ENCODE measurements around the gene LILRB4. TPM values are rescaled to one million over a fixed set of nuclear protein-coding genes. Genes with fewer than 3 reads are reported as not detected.
"Not testable (repeated sequence)": the region's sequence is repeated elsewhere in the genome, so short reads cannot be mapped to it uniquely, and the experiment has no call there.

Gene LILRB4
- total RNA-seq, 1 experiment from 2014 or later: not detected

GRCh38 chr19:54696117-54696548 lies 33.3 kb downstream of the LILRB4 start:
- Histone ChIP-seq H4K20me1 (ENCODE audit: insufficient read depth) (no peaks in the 10 kb centered on the region), H2AFZ (ENCODE audit: low read depth, low read length, poor library complexity, severe bottlenecking) (no peak overlapping the region), H3K4me3 (replicated peaks in 1 of 2; ENCODE audit: low read depth in 1 of 2, low read length in 2 of 2) (no peak overlapping the region), H3K9ac (ENCODE audit: low read length) (no peak overlapping the region), H3K4me2 (ENCODE audit: low read length) (no peak overlapping the region), H3K36me3 (ENCODE audit: control insufficient read depth in 1 of 2, insufficient read depth in 2 of 2, low read length in 2 of 2) (no peaks in the 10 kb centered on the region), H3K27ac (ENCODE audit: low read depth, low read length) (no peak overlapping the region), H3K79me2 (ENCODE audit: insufficient read depth, low read length) (no peaks in the 10 kb centered on the region), H3K9me2 (ENCODE audit: insufficient read depth) (no peaks in the 10 kb centered on the region), H3K4me1 (ENCODE audit: control insufficient read depth in 1 of 2, insufficient read depth in 2 of 2, low read length in 2 of 2) (no peaks in the 10 kb centered on the region), H3K9me3 (ENCODE audit: control insufficient read depth in 1 of 2, insufficient read depth in 1 of 2, low read depth in 1 of 2, low read length in 2 of 2) (no peaks in the 10 kb centered on the region), H3K27me3 (ENCODE audit: insufficient read depth, low read length) (peaks cover 22% of the 10 kb centered on the region)
- ChIA-PET POLR2A (no interaction called here), RAD21 (ENCODE audit: low non-redundant PET in 1 of 2, low total read pairs in 2 of 2, uncharacterized antibody in 2 of 2, unreplicated experiment in 2 of 2) (no interaction called here), CTCF (no interaction called here)
- ATAC-seq (no peak), DNase-seq (ENCODE audit: low read depth, low spot score) (no peak)
- intact Hi-C loops (cut with micrococcal nuclease): no loop called here
- no peak for TF ChIP-seq SIN3A (IDR thresholded peaks at IDR 0.05; ENCODE audit: low read depth)
- no peak for TF ChIP-seq RAD21 (IDR thresholded peaks at IDR 0.05; ENCODE audit: low read depth)
- TF ChIP-seq TCF7L2 (IDR thresholded peaks at IDR 0.05; ENCODE audit: borderline replicate concordance, extremely low read depth, insufficient read depth, insufficient read length): no peak
- TF ChIP-seq ZBTB33 (IDR thresholded peaks at IDR 0.05; ENCODE audit: extremely low read depth, insufficient replicate concordance, low read length): no peak
- TF ChIP-seq POLR2AphosphoS5 (IDR thresholded peaks at IDR 0.05; ENCODE audit: low read depth, low read length): no peak
- no peak for TF ChIP-seq ELF1 (IDR thresholded peaks at IDR 0.05; ENCODE audit: borderline replicate concordance, low read depth)
- TF ChIP-seq EGR1 (IDR thresholded peaks at IDR 0.05; ENCODE audit: low read depth): no peak
- TF ChIP-seq SRF (IDR thresholded peaks at IDR 0.05; ENCODE audit: low read depth): no peak
- no TSS peak for BruUV-seq (replicated peaks)

- POLR2A ChIA-PET: no interaction called here
- no peak overlapping the region for H3K27ac ChIP-seq (ENCODE audit: low read depth, low read length)
- no peaks in the 10 kb centered on the region for H3K79me2 ChIP-seq (ENCODE audit: insufficient read depth, low read length)
- peaks cover 23% of the 10 kb centered on the region for H3K27me3 ChIP-seq (ENCODE audit: insufficient read depth, low read length)
- no peak for TF ChIP-seq SRF (IDR thresholded peaks at IDR 0.05; ENCODE audit: low read depth)
- TF ChIP-seq ATF3 (IDR thresholded peaks at IDR 0.05): no peak
- no peak for TF ChIP-seq FOSL1 (IDR thresholded peaks at IDR 0.05; ENCODE audit: low read depth)
- TF ChIP-seq EZH2phosphoT487 (IDR thresholded peaks at IDR 0.05; ENCODE audit: borderline replicate concordance): no peak
- no peak for TF ChIP-seq SP1 (IDR thresholded peaks at IDR 0.05; ENCODE audit: low read depth)
- TF ChIP-seq TCF7L2 (IDR thresholded peaks at IDR 0.05; ENCODE audit: borderline replicate concordance, extremely low read depth, insufficient read depth, insufficient read length): no peak
- TF ChIP-seq EGR1 (IDR thresholded peaks at IDR 0.05; ENCODE audit: low read depth): no peak
- no peak for TF ChIP-seq SIN3A (IDR thresholded peaks at IDR 0.05; ENCODE audit: low read depth)
- TF ChIP-seq POLR2AphosphoS5 (IDR thresholded peaks at IDR 0.05; ENCODE audit: low read depth, low read length): no peak
- TF ChIP-seq ZNF274 (IDR thresholded peaks at IDR 0.05; ENCODE audit: low read depth, low read length): no peak
- RAD21 ChIA-PET (ENCODE audit: low non-redundant PET in 1 of 2, low total read pairs in 2 of 2, uncharacterized antibody in 2 of 2, unreplicated experiment in 2 of 2): no interaction called here
- ATAC-seq: no peak
- H3K4me3 ChIP-seq (replicated peaks in 1 of 2; ENCODE audit: low read depth in 1 of 2, low read length in 2 of 2): no peak overlapping the region
- no TSS peak for BruUV-seq (replicated peaks)
- no peak overlapping the region for H3K9ac ChIP-seq (ENCODE audit: low read length)
- no peaks in the 10 kb centered on the region for H3K36me3 ChIP-seq (ENCODE audit: control insufficient read depth in 1 of 2, insufficient read depth in 2 of 2, low read length in 2 of 2)
- intact Hi-C loops (cut with micrococcal nuclease): no loop called here
- no peaks in the 10 kb centered on the region for H3K4me1 ChIP-seq (ENCODE audit: control insufficient read depth in 1 of 2, insufficient read depth in 2 of 2, low read length in 2 of 2)
- DNase-seq (ENCODE audit: low read depth, low spot score): no peak
- H4K20me1 ChIP-seq (ENCODE audit: insufficient read depth): no peaks in the 10 kb centered on the region
- H3K4me2 ChIP-seq (ENCODE audit: low read length): no peak overlapping the region
- no peaks in the 10 kb centered on the region for H3K9me2 ChIP-seq (ENCODE audit: insufficient read depth)
- H3K9me3 ChIP-seq (ENCODE audit: control insufficient read depth in 1 of 2, insufficient read depth in 1 of 2, low read depth in 1 of 2, low read length in 2 of 2): no peaks in the 10 kb centered on the region
- H2AFZ ChIP-seq (ENCODE audit: low read depth, low read length, poor library complexity, severe bottlenecking): no peak overlapping the region
- CTCF ChIA-PET: no interaction called here
These were observed 34.0 kb downstream of the LILRB4 start for GRCh38 chr19:54696766-54697165.

- DNase-seq (ENCODE audit: low read depth, low spot score); H4K20me1 ChIP-seq (ENCODE audit: insufficient read depth); H3K4me1 ChIP-seq (ENCODE audit: control insufficient read depth in 1 of 2, insufficient read depth in 2 of 2, low read length in 2 of 2); H3K4me2 ChIP-seq (ENCODE audit: low read length); H2AFZ ChIP-seq (ENCODE audit: low read depth, low read length, poor library complexity, severe bottlenecking); H3K9ac ChIP-seq (ENCODE audit: low read length); H3K9me2 ChIP-seq (ENCODE audit: insufficient read depth); BruUV-seq (replicated peaks); H3K79me2 ChIP-seq (ENCODE audit: insufficient read depth, low read length); H3K27ac ChIP-seq (ENCODE audit: low read depth, low read length); ATAC-seq; intact Hi-C loops (cut with micrococcal nuclease); POLR2A ChIA-PET; H3K9me3 ChIP-seq (ENCODE audit: control insufficient read depth in 1 of 2, insufficient read depth in 1 of 2, low read depth in 1 of 2, low read length in 2 of 2); CTCF ChIA-PET; RAD21 ChIA-PET (ENCODE audit: low non-redundant PET in 1 of 2, low total read pairs in 2 of 2, uncharacterized antibody in 2 of 2, unreplicated experiment in 2 of 2); H3K36me3 ChIP-seq (ENCODE audit: control insufficient read depth in 1 of 2, insufficient read depth in 2 of 2, low read length in 2 of 2); H3K4me3 ChIP-seq (replicated peaks in 1 of 2; ENCODE audit: low read depth in 1 of 2, low read length in 2 of 2): not testable (repeated sequence)
- peaks cover 21% of the 10 kb centered on the region for H3K27me3 ChIP-seq (ENCODE audit: insufficient read depth, low read length)
These were observed 34.9 kb downstream of the LILRB4 start for GRCh38 chr19:54697716-54698115.

Measured in HCT116 (cell line).